GM18519 (cell line): ENCODE results near the gene SGCE.
A peak's percentile ranks its signal among the peaks of the same experiment; 100 is the strongest.

Experiments used
- ATAC-seq: cut with Tn5 transposase; IDR thresholded peaks from one replicate; pipeline ENCODE4 v1.9.1; 2021; ENCODE audit warnings: mild to moderate bottlenecking, moderate library complexity; ENCODE audit not compliant: unreplicated experiment, low FRiP score

Gene SGCE

GRCh38 chr7:94632338-94633013 is 23.5 kb downstream of the SGCE start:
- peak; percentile 70 for ATAC-seq

- ATAC-seq: no peak
Observed at GRCh38 chr7:94630855-94631254, 25.1 kb downstream of the SGCE start.

GRCh38 chr7:94623820-94624219 is 32.1 kb downstream of the SGCE start:
- no peak for ATAC-seq

- peak; percentile 2 for ATAC-seq
Observed at GRCh38 chr7:94621120-94621519, 34.8 kb downstream of the SGCE start.

GRCh38 chr7:94620703-94621118 is 35.2 kb downstream of the SGCE start:
- peak; percentile 98 for ATAC-seq

- ATAC-seq: no peak
Observed at GRCh38 chr7:94618126-94618525, 37.8 kb downstream of the SGCE start.

GRCh38 chr7:94616855-94617254 is 39.1 kb downstream of the SGCE start:
- no peak for ATAC-seq

GRCh38 chr7:94615666-94616065 is 40.3 kb downstream of the SGCE start:
- ATAC-seq: no peak

- ATAC-seq: no peak
Observed at GRCh38 chr7:94612661-94613060, 43.3 kb downstream of the SGCE start.

GRCh38 chr7:94612253-94612652 is 43.7 kb downstream of the SGCE start:
- no peak for ATAC-seq

GRCh38 chr7:94609561-94609960 is 46.4 kb downstream of the SGCE start:
- no peak for ATAC-seq

- ATAC-seq: peak; percentile 83
Observed at GRCh38 chr7:94605031-94605430, 50.9 kb downstream of the SGCE start.

- no peak for ATAC-seq
Observed at GRCh38 chr7:94602181-94602580, 53.8 kb downstream of the SGCE start.

- ATAC-seq: no peak
Observed at GRCh38 chr7:94600267-94600666, 55.7 kb downstream of the SGCE start.

- no peak for ATAC-seq
Observed at GRCh38 chr7:94595717-94596116, 60.2 kb downstream of the SGCE start.

GRCh38 chr7:94594882-94595281 is 61.1 kb downstream of the SGCE start:
- ATAC-seq: no peak

GRCh38 chr7:94591176-94591575 is 64.8 kb downstream of the SGCE start:
- no peak for ATAC-seq

- no peak for ATAC-seq
Observed at GRCh38 chr7:94590526-94591162, 65.3 kb downstream of the SGCE start.

GRCh38 chr7:94588075-94588474 is 67.9 kb downstream of the SGCE start:
- no peak for ATAC-seq

- ATAC-seq: no peak
Observed at GRCh38 chr7:94584113-94584512, 71.8 kb downstream of the SGCE start.

- ATAC-seq: no peak
Observed at GRCh38 chr7:94580601-94581000, 75.3 kb downstream of the SGCE start.

- no peak for ATAC-seq
Observed at GRCh38 chr7:94579470-94579869, 76.5 kb downstream of the SGCE start.
